HEK293 (cell line): ENCODE results near the gene EDC3.

Experiments used
- CTCF ChIP-seq: fragments of 450-650 bp; formaldehyde crosslinking; IDR thresholded peaks from 2 replicates; pipeline ENCODE4 v1.5.1; 2016; ENCODE audit warnings: missing biosample characterization, missing genetic modification characterization
- SALL2 ChIP-seq: fragments of 450-650 bp; formaldehyde crosslinking; IDR thresholded peaks from 2 replicates; pipeline ENCODE4 v1.5.0; 2017; ENCODE audit warnings: missing biosample characterization, mild to moderate bottlenecking, missing genetic modification characterization, borderline replicate concordance
- SP7 ChIP-seq: fragments of 450-650 bp; formaldehyde crosslinking; IDR thresholded peaks from 2 replicates; pipeline ENCODE4 v1.5.1; 2016; ENCODE audit warnings: missing biosample characterization, missing genetic modification characterization
- ZBTB7A ChIP-seq: fragments of 450-650 bp; formaldehyde crosslinking; IDR thresholded peaks from 2 replicates; pipeline ENCODE4 v1.5.1; 2016; ENCODE audit warnings: low read depth, missing biosample characterization, missing genetic modification characterization
- ZNF302 ChIP-seq: fragments of 450-650 bp; formaldehyde crosslinking; IDR thresholded peaks from 2 replicates; pipeline ENCODE4 v1.5.1; 2016; ENCODE audit warnings: missing biosample characterization, missing genetic modification characterization, low read depth
- ZNF398 ChIP-seq: fragments of 450-650 bp; formaldehyde crosslinking; IDR thresholded peaks from 2 replicates; pipeline ENCODE4 v1.5.1; 2017; ENCODE audit warnings: missing biosample characterization, missing genetic modification characterization
- ZNF416 ChIP-seq: fragments of 450-650 bp; formaldehyde crosslinking; IDR thresholded peaks from 2 replicates; pipeline ENCODE4 v1.5.1; 2016; ENCODE audit warnings: missing biosample characterization, missing genetic modification characterization
- ZNF423 ChIP-seq: fragments of 450-650 bp; formaldehyde crosslinking; IDR thresholded peaks from 2 replicates; pipeline ENCODE4 v1.5.1; 2016; ENCODE audit warnings: missing biosample characterization, missing genetic modification characterization
- ZNF558 ChIP-seq: fragments of 450-650 bp; formaldehyde crosslinking; IDR thresholded peaks from 2 replicates; pipeline ENCODE4 v1.5.1; 2016; ENCODE audit warnings: missing biosample characterization, missing genetic modification characterization

DNA sequence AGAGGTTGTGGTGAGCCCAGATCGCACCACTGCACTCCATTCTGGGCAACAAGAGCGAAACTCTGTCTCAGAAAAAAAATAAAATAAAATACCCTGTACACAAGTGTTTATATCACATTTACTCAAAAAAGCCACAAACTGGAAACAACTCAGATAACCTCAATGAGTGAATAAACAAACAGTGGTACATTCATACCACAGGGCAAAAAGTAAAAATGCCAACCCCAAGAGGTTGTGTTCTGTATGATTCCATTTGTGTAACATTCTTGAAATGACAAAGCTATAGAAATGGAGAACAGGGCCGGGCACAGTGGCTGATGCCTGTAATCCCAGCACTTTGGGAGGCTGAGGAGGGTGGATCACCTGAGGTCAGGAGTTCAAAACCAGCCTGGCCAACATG lies 12.9 kb downstream of the EDC3 start:
- TF ChIP-seq SP7 (tag by site-specific recombination) (no peak), SALL2 (tag by site-specific recombination) (no peak), ZBTB7A (tag by site-specific recombination) (no peak), ZNF423 (tag by site-specific recombination) (no peak), CTCF (tag by site-specific recombination) (no peak), ZNF302 (no peak), ZNF558 (tag by site-specific recombination) (no peak), ZNF416 (tag by site-specific recombination) (no peak), ZNF398 (tag by site-specific recombination) (no peak)
